HCT116 (cell line): ENCODE data around the gene MXRA8. TPM values are rescaled to one million over a fixed set of nuclear protein-coding genes. Genes with fewer than 3 reads are reported as not detected.

Source experiments
- ATAC-seq: fragments of 200-7000 bp; cut with Tn5 transposase; 2 replicates; pipeline ENCODE4 v1.9.1; 2020; ENCODE audit warnings: mild to moderate bottlenecking, moderate library complexity
- BruUV-seq: library from RNA; stranded (reverse); fragments of 400-500 nt; replicated peaks from 2 replicates; lab custom pipeline; 2021; lab: Mats Ljungman, UMichigan
- CTCF ChIA-PET: fragments of 300-600 bp; sonication (Branson Sonifier 250); formaldehyde crosslinking; loops from one replicate; lab custom pipeline; 2021; ENCODE audit warnings: antibody characterized with exemption; lab: Charles Lee
- POLR2A ChIA-PET: fragments of 300-600, 350-600 bp; sonication (Branson Sonifier 250); formaldehyde crosslinking; loops from one replicate; lab custom pipeline; 2021; ENCODE audit warnings: antibody characterized with exemption; lab: Charles Lee
- RAD21 ChIA-PET, 2 experiments: fragments of 300-600 bp; sonication (Branson Sonifier 250); formaldehyde crosslinking; loops; one replicate each; lab custom pipeline; 2023; ENCODE audit warnings: low total read pairs in 2 of 2; ENCODE audit not compliant: uncharacterized antibody in 2 of 2, unreplicated experiment in 2 of 2, low non-redundant PET in 1 of 2; lab: Charles Lee
- DNase-seq: peaks from one replicate; pipeline ENCODE4 v3.0.0-alpha.2; 2010; ENCODE audit warnings: low read depth, low spot score
- H2AFZ ChIP-seq: fragments of 200-600 bp; shearing (Covaris generic), sonication (generic); 2 replicates; pipeline ENCODE4 v1.6.1; 2017; ENCODE audit warnings: low read depth, mixed run types, mixed read lengths, antibody characterized with exemption, low read length; ENCODE audit not compliant: poor library complexity, severe bottlenecking
- H3K27ac ChIP-seq: 2 replicates; pipeline ENCODE4 v1.5.1; 2012; ENCODE audit warnings: low read depth, low read length
- H3K27me3 ChIP-seq: fragments of 200-600 bp; sonication (generic); 2 replicates; pipeline ENCODE4 v1.6.1; 2016; ENCODE audit warnings: mixed run types, low read length, mixed read lengths; ENCODE audit not compliant: insufficient read depth
- H3K36me3 ChIP-seq, 2 experiments: fragments of 200-500 bp in 1 of 2; fragments of 200-600 bp in 1 of 2; sonication (Bioruptor generic) in 1 of 2; sonication (generic) in 1 of 2; 2 replicates each; pipeline versions ENCODE4 v1.5.1 to v1.6.1; 2014 to 2016; ENCODE audit warnings: low read length in 2 of 2, inconsistent platforms in 1 of 2, mixed read lengths in 1 of 2, mixed run types in 1 of 2; ENCODE audit not compliant: insufficient read depth in 2 of 2, control insufficient read depth in 1 of 2
- H3K4me1 ChIP-seq, 2 experiments: fragments of 200-600 bp in 1 of 2; sonication (generic) in 1 of 2; 2 replicates each; pipeline versions ENCODE4 v1.5.1 to v1.6.1; 2012 to 2017; ENCODE audit warnings: low read length in 2 of 2, inconsistent platforms in 1 of 2, mild to moderate bottlenecking in 1 of 2, mixed read lengths in 1 of 2, mixed run types in 1 of 2, moderate library complexity in 1 of 2; ENCODE audit not compliant: insufficient read depth in 2 of 2, control insufficient read depth in 1 of 2
- H3K4me2 ChIP-seq: fragments of 200-600 bp; sonication (generic); 2 replicates; pipeline ENCODE4 v1.6.1; 2017; ENCODE audit warnings: mixed run types, low read length, mixed read lengths
- H3K4me3 ChIP-seq, 2 experiments: fragments of 200-600 bp in 1 of 2; sonication (generic) in 1 of 2; replicated peaks in 1 of 2; 2 replicates each; pipeline ENCODE4 v1.5.1; 2011 to 2016; ENCODE audit warnings: low read length in 2 of 2, control low read depth in 1 of 2, low read depth in 1 of 2, mild to moderate bottlenecking in 1 of 2, mixed read lengths in 1 of 2, mixed run types in 1 of 2
- H3K79me2 ChIP-seq: fragments of 200-600 bp; sonication (generic); 2 replicates; pipeline ENCODE4 v1.6.1; 2017; ENCODE audit warnings: mild to moderate bottlenecking, mixed run types, low read length, moderate library complexity, mixed read lengths; ENCODE audit not compliant: insufficient read depth
- H3K9ac ChIP-seq: fragments of 200-600 bp; sonication (generic); 2 replicates; pipeline ENCODE4 v1.6.1; 2016; ENCODE audit warnings: low read length, mixed read lengths
- H3K9me2 ChIP-seq: fragments of 200-600 bp; sonication (generic), shearing (Covaris generic); 2 replicates; pipeline ENCODE4 v1.6.1; 2017; ENCODE audit warnings: mixed run types, mild to moderate bottlenecking, moderate library complexity; ENCODE audit not compliant: insufficient read depth
- H3K9me3 ChIP-seq, 2 experiments: fragments of 200-500 bp in 1 of 2; fragments of 200-600 bp in 1 of 2; sonication (Bioruptor generic) in 1 of 2; sonication (generic) in 1 of 2; 2 replicates each; pipeline ENCODE4 v1.6.1; 2014 to 2017; ENCODE audit warnings: low read length in 2 of 2, mixed read lengths in 2 of 2, inconsistent platforms in 1 of 2, low read depth in 1 of 2, mild to moderate bottlenecking in 1 of 2, mixed run types in 1 of 2, moderate library complexity in 1 of 2; ENCODE audit not compliant: control insufficient read depth in 1 of 2, insufficient read depth in 1 of 2
- H4K20me1 ChIP-seq: fragments of 200-600 bp; sonication (generic), shearing (Covaris generic); 2 replicates; pipeline ENCODE4 v1.6.1; 2017; ENCODE audit warnings: mixed run types, mild to moderate bottlenecking, moderate library complexity; ENCODE audit not compliant: insufficient read depth
- EZH2phosphoT487 ChIP-seq: fragments of 200-600 bp; IDR thresholded peaks from 2 replicates; pipeline ENCODE4 v1.6.1; 2018; ENCODE audit warnings: antibody characterized with exemption, borderline replicate concordance
- POLR2A ChIP-seq: IDR thresholded peaks from 2 replicates; pipeline ENCODE4 v1.7.0; 2011; ENCODE audit warnings: borderline replicate concordance; ENCODE audit not compliant: insufficient read depth, insufficient read length; ENCODE audit errors: extremely low read depth
- POLR2AphosphoS5 ChIP-seq: IDR thresholded peaks from 2 replicates; pipeline ENCODE4 v1.6.1; 2011; ENCODE audit warnings: mild to moderate bottlenecking, low read depth, low read length, moderate library complexity
- RAD21 ChIP-seq: IDR thresholded peaks from 2 replicates; pipeline ENCODE4 v1.6.1; 2012; ENCODE audit warnings: low read depth, mild to moderate bottlenecking
- SIN3A ChIP-seq: IDR thresholded peaks from 2 replicates; pipeline ENCODE4 v1.6.1; 2012; ENCODE audit warnings: low read depth
- TCF7L2 ChIP-seq: IDR thresholded peaks from 2 replicates; pipeline ENCODE4 v1.7.0; 2011; ENCODE audit warnings: borderline replicate concordance, inconsistent platforms; ENCODE audit not compliant: insufficient read depth, insufficient read length; ENCODE audit errors: extremely low read depth
- ZFX ChIP-seq: fragments of 450-650 bp; IDR thresholded peaks from 2 replicates; pipeline ENCODE4 v1.6.1; 2017
- ZNF274 ChIP-seq: fragments of 200-500 bp; sonication (Bioruptor generic); IDR thresholded peaks from 2 replicates; pipeline ENCODE4 v1.6.1; 2014; ENCODE audit warnings: mild to moderate bottlenecking, low read depth, low read length, inconsistent platforms
- intact Hi-C: fragments of 100-400 bp; cut with micrococcal nuclease; formaldehyde crosslinking; loops from 2 replicates; pipeline ENCODE4 v1.10.0; 2022
- total RNA-seq: library from RNA; stranded (reverse); gene quantifications from one replicate; pipeline ENCODE4 v1.2.1, GENCODE V29; 2021; ENCODE audit not compliant: unreplicated experiment
- TF ChIP-seq, protein P1 (sequence below): IDR thresholded peaks from 2 replicates; pipeline ENCODE4 v1.6.1; 2011; ENCODE audit warnings: mild to moderate bottlenecking, low read length, moderate library complexity; ENCODE audit not compliant: insufficient replicate concordance; ENCODE audit errors: extremely low read depth

MXRA8 gene
- total RNA-seq, 1 experiment from 2014 or later, result 0.74 TPM

DNA sequence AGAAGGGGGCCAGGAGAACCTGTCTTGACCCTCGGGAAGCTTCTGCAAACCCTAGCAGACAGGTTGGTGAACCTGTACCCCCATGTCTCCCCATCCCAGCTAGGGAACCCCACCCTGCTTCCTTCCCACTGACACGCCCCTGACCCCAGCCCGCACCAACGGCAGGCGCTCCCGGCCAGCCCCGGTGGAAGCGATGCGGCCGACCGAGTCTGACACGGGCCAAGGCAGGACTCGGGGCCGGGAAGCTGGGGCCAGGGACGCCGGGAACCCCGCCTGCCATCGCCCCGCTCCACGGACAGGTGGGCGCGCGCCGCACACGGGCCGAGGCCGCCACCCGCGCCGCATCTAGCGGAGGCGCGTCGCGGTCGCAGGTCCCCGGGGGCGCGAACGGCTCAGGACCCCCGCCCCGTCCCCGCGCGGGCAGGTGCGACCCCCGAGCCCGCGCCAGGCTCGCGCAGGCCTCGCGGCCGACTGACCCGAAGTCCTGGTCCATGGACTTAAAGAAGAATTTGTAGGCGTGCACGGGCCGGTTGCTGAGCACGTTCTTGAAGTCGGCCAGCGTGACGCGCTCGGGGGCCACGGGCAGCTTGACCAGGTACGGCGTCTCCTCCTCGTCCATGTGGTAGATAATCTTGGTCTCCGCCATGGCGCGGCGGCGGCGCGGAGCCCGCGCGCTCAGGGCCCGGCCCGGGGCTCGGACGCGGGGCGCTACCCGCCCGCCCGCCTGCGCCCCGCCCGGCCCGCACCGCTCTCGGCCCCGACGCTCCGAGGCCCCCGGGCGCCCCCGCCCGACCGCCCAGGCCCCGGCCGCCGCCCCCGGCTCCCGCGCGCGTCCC is 9.7 kb downstream of the MXRA8 start:
- CTCF ChIA-PET, result interaction anchor here (1.3 kb wide), 1 partner anchor 57 kb away, joined by 3 read pairs; no protein-coding TSS in a partner anchor
- POLR2A ChIA-PET, result interaction anchor here (0.6 to 1.2 kb wide), 4 partner anchors 11 to 69 kb away, joined by 3 to 4 read pairs (median 4); partner anchors contain the start of gene AURKAIP1
- DNase-seq (no peak), ATAC-seq (no peak; the same call in 1 of the 2 replicates)
- Histone ChIP-seq H3K36me3 (no peaks in the 10 kb centered on the region), H3K4me2 (peak overlapping the region; percentile 96), H3K27me3 (no peaks in the 10 kb centered on the region), H2AFZ (no peak overlapping the region), H3K4me3 (peak overlapping the region; percentile 80 to 87), H3K27ac (peak overlapping the region; percentile 100), H3K9me2 (no peaks in the 10 kb centered on the region), H3K79me2 (peaks cover 50% of the 10 kb centered on the region), H3K9me3 (no peaks in the 10 kb centered on the region), H3K9ac (peak overlapping the region; percentile 76), H4K20me1 (no peaks in the 10 kb centered on the region), H3K4me1 (peaks cover 45 to 67% of the 10 kb centered on the region in 2 experiments)
- TF ChIP-seq POLR2A, result peak; percentile 3
- TF ChIP-seq RAD21, result no peak
- no TSS peak for BruUV-seq
- intact Hi-C loops, result loop anchor here (5.0 to 10.0 kb wide), 3 partner anchors 41 to 276 kb away; partner anchors contain the start of genes ACAP3, MIB2, PUSL1 and RNF223
- RAD21 ChIA-PET, result interaction anchor here in 1 of 2 experiments (1.0 to 1.3 kb wide), 2 partner anchors 26 to 57 kb away, joined by 3 read pairs; partner anchors contain the start of gene AURKAIP1

DNA sequence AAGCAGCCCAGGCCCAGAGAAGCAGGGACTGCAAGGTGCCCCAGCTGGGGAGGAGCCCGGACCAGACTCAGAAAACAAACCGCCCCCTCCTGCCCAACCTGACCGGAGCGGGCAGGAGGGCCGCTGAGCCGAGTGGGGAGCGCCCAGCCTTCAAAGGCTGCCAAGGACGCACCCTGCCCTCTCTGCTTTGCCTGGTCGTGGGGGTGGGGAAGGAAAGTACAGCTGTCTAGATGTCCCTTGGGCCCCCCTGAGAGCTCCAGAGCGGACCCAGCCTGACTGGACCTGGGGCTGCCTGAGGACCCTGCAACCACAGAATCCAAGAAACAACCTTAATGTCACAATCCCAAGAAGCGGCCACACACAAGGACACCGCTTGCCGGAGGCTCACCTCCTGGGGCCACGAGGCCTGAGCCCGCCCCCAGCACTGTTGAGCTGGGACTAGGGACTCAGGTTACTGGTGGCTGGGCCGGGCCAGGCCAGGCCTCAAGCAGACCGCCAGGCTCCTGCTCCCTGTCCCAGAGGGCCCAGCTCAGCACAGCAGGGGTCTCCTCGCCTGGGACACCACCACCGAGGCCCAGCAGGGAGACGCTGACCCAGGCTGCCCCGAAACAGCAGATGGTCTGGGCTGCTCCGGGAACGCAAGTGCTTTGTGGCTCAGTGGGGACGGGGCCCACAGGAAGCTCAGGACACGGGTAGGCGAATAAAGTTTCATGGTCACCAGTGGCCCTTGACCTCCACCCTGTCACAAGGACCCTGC is 10.5 kb downstream of the MXRA8 start:
- DNase-seq (peak; percentile 54), ATAC-seq (peak; percentile 44)
- Histone ChIP-seq H2AFZ (no peak overlapping the region), H3K9me2 (no peaks in the 10 kb centered on the region), H3K27me3 (no peaks in the 10 kb centered on the region), H3K36me3 (no peaks in the 10 kb centered on the region), H3K4me2 (peak overlapping the region; percentile 96), H3K79me2 (peaks cover 58% of the 10 kb centered on the region), H3K4me1 (peaks cover 43 to 67% of the 10 kb centered on the region in 2 experiments), H3K27ac (peak overlapping the region; percentile 100), H3K9ac (peak overlapping the region; percentile 76), H3K9me3 (no peaks in the 10 kb centered on the region), H4K20me1 (no peaks in the 10 kb centered on the region), H3K4me3 (peak overlapping the region; percentile 80 to 87)
- POLR2A ChIA-PET, result interaction anchor here (0.6 to 1.2 kb wide), 5 partner anchors 10 to 405 kb away, joined by 3 to 4 read pairs (median 4); partner anchors contain the start of gene AURKAIP1
- CTCF ChIA-PET, result interaction anchor here (1.3 kb wide), 1 partner anchor 56 kb away, joined by 3 read pairs; no protein-coding TSS in a partner anchor
- intact Hi-C loops, result loop anchor here (5.0 to 10.0 kb wide), 3 partner anchors 41 to 276 kb away; partner anchors contain the start of genes ACAP3, MIB2, PUSL1 and RNF223
- no TSS peak for BruUV-seq
- RAD21 ChIA-PET, result interaction anchor here in 1 of 2 experiments (1.0 to 1.3 kb wide), 2 partner anchors 27 to 56 kb away, joined by 3 read pairs; partner anchors contain the start of gene AURKAIP1
- TF ChIP-seq, protein P1, sequence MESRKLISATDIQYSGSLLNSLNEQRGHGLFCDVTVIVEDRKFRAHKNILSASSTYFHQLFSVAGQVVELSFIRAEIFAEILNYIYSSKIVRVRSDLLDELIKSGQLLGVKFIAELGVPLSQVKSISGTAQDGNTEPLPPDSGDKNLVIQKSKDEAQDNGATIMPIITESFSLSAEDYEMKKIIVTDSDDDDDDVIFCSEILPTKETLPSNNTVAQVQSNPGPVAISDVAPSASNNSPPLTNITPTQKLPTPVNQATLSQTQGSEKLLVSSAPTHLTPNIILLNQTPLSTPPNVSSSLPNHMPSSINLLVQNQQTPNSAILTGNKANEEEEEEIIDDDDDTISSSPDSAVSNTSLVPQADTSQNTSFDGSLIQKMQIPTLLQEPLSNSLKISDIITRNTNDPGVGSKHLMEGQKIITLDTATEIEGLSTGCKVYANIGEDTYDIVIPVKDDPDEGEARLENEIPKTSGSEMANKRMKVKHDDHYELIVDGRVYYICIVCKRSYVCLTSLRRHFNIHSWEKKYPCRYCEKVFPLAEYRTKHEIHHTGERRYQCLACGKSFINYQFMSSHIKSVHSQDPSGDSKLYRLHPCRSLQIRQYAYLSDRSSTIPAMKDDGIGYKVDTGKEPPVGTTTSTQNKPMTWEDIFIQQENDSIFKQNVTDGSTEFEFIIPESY, result peak; percentile 20
- TF ChIP-seq TCF7L2 (peak; percentile 84), ZFX (peak; percentile 77), EZH2phosphoT487 (no peak), POLR2A (peak; percentile 39), SIN3A (no peak), POLR2AphosphoS5 (peak; percentile 29; the same call in 1 of the 2 replicates), ZNF274 (no peak)
